Adrenal gland (tissue), 5 donors: ENCODE data around the gene H2BK1.

Source experiments
- POLR2A ChIP-seq, 2 donors: fragments of 450-650 bp; IDR thresholded peaks; one replicate each; pipeline ENCODE4 v1.6.1; 2017; ENCODE audit warnings: antibody characterized with exemption in 2 of 2, mild to moderate bottlenecking in 2 of 2, moderate library complexity in 1 of 2
- TF ChIP-seq, protein P1 (sequence below), 6 experiments: fragments of 450-650 bp in 4 of 6; fragments of 200-600 bp in 2 of 6; sonication (generic) in 1 of 6; IDR thresholded peaks; 1 replicate in 5 of 6; 2 replicates in 1 of 6; pipeline versions ENCODE4 v1.5.1 to v1.8.0; 2016 to 2021; ENCODE audit warnings: antibody characterized with exemption in 6 of 6, mild to moderate bottlenecking in 2 of 6, moderate library complexity in 1 of 6
- donor health status: DM: no; HTN: no; CAD: no.

DNA sequence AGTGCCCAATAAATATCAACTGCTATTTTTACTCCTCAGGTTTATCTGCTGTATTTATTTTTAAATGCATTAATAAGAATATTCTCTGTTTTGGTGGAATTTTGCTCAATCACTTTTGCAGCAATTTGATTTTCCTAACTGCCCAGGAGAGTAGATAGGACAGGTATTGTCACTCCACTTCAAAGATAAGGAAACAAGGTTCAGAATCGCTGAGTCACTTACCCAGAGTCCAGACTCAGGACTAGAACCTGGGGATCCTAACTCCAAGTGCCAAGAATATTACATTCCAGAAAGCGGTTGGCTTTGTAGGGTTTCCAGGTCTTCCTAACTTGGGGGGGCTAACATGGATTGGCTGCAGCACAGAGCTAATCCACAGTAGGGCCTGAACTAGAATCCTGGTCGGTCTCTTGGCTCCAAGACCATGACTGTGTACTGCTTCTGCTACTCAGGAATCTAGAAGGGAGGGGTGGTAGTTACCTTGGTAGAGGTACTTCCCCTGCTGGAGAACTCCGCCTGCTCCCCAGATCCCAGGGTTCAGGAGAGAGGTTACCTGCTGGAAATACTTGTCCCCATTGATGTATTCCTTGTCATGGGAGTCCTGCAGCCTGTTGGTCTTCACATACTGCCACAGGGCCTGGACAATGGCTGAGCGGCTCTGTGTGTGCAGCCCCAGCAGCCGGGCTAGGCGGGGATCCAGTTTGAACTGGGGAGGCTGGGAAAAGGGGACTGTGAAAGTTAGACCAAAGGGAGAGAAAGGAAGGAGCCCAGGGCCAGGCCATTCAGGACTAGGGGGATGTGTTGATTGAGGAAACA, 30.9 kb upstream of the H2BK1 start:
- TF ChIP-seq, protein P1, sequence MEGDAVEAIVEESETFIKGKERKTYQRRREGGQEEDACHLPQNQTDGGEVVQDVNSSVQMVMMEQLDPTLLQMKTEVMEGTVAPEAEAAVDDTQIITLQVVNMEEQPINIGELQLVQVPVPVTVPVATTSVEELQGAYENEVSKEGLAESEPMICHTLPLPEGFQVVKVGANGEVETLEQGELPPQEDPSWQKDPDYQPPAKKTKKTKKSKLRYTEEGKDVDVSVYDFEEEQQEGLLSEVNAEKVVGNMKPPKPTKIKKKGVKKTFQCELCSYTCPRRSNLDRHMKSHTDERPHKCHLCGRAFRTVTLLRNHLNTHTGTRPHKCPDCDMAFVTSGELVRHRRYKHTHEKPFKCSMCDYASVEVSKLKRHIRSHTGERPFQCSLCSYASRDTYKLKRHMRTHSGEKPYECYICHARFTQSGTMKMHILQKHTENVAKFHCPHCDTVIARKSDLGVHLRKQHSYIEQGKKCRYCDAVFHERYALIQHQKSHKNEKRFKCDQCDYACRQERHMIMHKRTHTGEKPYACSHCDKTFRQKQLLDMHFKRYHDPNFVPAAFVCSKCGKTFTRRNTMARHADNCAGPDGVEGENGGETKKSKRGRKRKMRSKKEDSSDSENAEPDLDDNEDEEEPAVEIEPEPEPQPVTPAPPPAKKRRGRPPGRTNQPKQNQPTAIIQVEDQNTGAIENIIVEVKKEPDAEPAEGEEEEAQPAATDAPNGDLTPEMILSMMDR (IDR thresholded peaks at IDR 0.05), result no peak
- TF ChIP-seq POLR2A (IDR thresholded peaks at IDR 0.05), result no peak
